Hematopoietic multipotent progenitor cell treated with erythropoietin and hydrocortisone succinate and interleukin-3 and kit ligand, for 6 days (in vitro differentiated cells): ENCODE results near the gene MFSD12.
"Not testable (repeated sequence)": the region's sequence is repeated elsewhere in the genome, so short reads cannot be mapped to it uniquely, and the experiment has no call there.

Source experiments
- DNase-seq: peaks from one replicate; pipeline ENCODE4 v3.0.0-alpha.2; 2015

MFSD12 gene

DNA sequence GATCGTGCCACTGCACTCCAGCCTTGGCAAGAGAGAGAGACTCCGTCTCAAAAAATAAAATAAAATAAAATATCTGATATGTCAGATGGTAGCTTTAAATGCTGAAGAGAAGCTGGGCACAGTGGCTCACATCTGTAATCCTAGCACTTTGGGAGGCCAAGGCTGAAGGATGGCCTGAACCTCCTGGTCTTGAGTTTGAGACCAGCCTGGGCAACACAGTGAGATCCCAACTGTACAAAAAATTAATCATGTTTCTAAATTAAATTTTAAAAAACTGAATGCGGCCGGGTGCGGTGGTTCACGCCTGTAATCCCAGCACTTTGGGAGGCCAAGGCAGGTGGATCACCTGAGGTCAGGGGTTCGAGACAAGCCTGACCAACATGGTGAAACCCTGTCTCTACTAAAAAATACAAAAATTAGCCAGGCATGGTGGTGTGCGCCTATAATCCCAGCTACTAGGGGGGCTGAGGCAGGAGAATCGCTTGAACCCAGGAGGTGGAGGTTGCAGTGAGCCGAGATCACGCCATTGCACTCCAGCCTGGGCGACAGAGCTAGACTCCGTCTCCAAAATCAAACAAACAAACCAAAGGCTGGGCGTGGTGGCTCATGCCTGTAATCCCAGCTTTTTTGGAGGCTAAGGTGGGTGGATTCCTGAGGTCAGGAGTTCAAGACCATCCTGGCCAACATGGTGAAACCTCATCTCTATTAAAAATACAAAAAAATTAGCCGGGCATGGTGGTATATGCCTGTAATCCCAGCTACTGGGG, 26.8 kb upstream of the MFSD12 start:
- DNase-seq: not testable (repeated sequence)

DNA sequence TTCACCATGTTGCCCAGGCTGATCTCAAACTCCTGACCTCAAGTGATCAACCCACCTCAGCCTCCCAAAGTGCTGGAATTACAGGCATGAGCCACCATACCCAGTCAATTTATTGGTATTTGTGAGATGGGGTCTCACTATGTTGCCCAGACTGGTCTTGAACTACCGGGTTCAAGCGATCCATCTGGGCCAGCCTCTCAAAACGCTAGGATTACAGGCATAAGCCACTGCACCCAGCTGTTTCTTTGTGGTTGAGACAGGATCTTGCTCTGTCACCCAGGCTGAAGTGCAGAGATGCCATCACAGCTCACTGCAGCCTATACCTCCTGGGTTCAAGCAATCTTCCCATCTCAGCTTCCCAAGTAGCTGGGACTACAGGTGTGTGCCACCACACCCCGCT, 24.4 kb upstream of the MFSD12 start:
- DNase-seq: not testable (repeated sequence)

DNA sequence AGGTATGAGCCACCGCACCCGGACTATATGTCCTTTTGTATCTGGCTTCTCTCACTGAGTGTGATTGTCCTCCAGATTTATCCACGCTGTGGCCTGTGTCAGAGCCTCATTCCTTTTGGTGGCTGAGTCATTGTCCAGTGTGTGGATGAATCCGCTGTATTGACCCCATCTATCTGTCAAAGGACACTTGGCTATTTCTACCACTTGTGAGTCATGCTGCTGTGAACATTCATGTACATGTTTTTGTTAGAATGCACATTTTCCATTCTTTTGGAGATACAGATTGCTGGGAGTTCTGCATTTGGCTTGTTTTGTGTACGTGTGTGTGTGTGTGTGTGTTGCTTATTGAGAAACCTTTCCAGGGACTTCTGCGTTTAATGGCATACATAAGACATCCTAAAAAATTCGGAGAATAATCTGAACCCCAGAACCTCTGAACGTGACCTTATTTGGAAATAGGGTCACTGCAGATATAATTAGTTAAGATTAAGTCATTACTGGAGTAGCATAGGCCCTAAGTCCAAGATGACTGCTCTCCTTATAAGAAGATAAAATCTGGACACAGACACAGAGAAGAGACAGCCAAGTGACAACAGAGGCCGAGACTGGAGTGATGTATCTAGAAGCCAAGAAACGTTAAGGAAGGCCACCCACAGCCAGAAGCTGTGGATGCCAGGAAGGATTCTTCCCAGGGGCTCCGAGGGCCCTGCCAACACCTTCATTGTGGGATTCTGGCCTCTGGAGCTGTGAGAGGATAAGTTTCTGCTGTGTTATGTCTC, 23.0 kb upstream of the MFSD12 start:
- DNase-seq: no peak

DNA sequence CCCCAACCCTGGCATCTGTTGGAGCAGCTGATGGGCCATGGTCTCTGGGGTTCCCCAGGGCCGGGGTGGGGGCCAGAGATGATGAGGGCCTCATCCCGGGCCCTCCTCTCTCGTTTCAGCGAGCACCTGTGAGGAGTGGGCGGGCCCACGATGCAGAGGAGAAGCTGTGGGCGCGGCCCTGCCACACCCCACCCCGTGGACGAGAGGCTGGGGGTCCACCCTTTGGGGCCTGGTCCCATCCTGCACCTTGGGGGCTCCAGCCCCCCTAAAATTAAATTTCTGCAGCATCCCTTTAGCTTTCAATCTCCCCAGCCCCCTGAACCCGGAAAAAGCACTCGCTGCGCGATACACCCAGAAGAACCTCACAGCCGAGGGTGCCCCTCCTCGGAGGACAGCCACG, 21.0 kb upstream of the MFSD12 start:
- no peak for DNase-seq

DNA sequence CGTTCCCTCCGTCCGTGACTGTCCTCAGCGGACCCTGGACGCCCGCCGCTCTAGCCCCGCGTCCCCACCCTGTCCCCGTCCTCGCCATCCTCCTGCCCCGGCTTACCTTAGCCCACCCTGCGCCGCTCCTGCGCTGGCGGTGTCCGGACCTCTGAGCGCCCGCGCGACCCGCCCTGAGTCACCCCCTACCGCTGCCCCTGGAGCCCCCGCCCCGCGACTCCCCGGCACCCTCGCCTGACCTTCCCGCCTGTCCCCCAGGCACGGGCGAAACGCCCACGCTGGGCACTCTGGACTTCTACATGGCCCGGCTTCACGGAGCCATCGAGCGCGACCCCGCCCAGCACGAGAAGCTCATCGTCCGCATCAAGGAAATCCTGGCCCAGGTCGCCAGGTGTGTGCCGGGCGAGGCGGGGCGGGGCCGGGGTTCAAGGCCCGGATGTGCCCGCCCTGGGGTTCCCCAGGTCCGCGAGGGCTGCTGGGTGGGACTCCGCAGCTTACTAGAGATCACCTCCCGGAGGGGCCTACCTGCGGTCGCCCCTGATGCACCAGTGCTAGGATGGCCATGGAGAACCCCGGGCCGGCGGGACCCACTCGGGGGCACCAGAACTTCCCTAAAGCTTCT, 20.4 kb upstream of the MFSD12 start:
- DNase-seq: no peak

DNA sequence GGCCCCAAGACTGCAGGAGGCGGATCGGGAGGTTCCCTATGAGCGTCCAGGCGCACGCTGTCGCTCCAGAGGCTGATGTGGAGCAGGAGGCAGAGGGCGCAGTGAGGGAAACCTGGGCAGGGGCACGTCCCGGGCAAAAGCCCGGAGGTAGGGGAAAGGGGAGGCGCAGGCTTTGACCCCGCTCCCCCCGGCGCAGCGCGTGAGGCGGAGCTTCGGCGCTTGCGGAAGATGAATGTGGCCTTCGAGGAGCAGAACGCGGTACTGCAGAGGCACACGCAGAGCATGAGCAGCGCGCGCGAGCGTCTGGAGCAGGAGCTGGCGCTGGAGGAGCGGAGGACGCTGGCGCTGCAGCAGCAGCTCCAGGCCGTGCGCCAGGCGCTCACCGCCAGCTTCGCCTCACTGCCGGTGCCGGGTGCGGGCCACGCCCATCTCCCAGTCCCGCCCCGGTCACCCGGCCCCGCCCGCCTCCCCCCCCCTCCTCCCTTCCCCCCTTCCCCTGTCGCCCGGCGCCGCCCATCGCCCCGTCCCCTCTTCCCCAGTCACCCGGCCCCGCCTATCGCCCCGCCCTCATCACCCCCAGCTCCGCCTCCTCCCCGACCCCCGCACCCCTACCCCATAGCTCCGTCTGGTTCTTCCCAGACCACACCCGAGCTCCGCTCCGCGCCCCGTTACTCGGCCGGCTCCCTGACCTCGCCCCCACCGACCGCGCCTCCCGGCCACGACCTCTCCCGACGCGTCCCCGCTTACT, 19.5 kb upstream of the MFSD12 start:
- DNase-seq: peak; percentile 73

DNA sequence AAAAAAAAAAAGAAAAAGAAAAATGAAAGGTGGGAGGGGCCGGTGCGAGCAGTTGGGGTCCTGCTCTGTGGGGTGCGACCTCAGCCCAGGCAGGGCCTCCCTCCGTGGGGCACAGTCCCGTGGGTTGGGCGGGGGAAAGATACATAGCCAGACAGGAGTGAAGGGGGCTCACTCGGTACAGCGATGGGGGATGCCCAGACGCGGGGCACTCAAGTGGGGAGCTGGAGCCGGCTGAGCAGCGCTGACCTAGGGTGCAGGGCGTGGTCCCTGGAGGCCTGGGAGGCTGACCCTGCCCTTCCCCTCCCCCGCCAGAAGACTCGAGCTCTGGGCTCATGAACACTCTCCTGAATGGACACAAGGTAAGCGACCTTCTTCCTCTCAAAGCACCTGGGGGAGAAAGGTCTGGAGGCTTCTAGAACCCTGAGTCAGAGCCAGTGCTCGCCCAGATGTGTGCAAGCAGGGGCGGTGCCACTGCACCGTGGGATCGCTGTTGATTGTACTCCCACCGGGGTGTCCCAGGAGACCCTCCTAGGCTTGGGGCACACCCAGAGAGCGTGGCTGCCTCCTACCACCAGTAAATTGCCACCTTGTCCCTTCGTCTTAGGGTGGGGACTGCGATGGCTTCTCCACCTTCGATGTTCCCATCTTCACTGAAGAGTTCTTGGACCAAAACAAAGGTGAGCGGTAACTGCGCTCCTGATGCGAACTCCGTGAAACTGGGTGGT, 18.7 kb upstream of the MFSD12 start:
- no peak for DNase-seq

DNA sequence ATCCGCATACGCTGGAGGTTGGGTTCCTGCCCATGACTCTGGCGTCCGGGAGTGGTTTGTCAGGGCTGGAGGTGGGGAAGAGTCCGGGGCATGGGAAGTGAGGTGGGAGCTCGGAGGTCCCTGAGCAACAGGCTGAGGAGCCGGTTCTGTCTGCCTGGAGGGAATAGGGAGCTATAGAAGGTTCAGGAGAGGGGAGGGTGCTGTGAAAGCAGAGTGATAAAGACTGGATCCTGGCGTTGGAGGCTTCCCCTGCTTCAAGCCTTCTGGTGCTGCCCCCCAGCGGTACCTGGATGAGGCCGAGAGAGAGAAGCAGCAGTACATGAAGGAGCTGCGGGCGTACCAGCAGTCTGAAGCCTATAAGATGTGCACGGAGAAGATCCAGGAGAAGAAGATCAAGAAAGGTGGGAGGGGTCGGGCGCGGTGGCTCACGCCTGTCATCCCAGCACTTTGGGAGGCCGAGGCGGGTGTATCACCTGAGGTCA, 17.9 kb upstream of the MFSD12 start:
- peak; percentile 36 for DNase-seq

DNA sequence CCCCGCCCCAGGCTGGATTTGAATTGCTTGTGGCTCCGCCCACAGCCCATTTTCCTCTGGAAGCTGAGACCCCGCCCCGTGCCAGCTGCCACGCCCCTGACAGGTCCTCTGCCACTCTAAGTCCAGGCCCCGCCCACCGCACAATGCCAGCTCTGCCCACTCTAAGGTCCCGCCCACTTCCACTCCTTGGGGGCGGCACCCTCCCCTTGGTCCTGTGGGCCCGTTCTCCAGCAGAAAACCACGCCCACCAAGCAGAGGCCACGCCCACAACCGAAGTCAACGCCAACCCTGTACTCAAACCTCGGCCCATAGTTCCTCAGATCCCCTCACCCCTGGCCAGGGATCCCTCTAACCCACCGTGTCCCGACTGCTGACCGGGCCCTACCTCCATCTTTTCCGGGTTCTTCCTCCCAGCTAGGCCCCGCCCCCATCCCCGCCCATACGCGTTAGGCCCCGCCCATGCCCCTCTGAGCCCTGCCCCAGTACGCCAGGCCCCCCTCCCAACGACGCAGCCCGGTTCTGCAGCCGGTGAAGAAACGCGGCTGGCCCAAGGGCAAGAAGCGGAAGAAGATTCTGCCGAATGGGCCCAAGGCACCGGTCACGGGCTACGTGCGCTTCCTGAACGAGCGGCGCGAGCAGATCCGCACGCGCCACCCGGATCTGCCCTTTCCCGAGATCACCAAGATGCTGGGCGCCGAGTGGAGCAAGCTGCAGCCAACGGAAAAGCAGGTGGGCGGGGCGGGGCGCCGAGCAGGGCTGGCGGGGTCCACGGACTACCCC, 16.7 kb upstream of the MFSD12 start:
- DNase-seq: peak; percentile 100

DNA sequence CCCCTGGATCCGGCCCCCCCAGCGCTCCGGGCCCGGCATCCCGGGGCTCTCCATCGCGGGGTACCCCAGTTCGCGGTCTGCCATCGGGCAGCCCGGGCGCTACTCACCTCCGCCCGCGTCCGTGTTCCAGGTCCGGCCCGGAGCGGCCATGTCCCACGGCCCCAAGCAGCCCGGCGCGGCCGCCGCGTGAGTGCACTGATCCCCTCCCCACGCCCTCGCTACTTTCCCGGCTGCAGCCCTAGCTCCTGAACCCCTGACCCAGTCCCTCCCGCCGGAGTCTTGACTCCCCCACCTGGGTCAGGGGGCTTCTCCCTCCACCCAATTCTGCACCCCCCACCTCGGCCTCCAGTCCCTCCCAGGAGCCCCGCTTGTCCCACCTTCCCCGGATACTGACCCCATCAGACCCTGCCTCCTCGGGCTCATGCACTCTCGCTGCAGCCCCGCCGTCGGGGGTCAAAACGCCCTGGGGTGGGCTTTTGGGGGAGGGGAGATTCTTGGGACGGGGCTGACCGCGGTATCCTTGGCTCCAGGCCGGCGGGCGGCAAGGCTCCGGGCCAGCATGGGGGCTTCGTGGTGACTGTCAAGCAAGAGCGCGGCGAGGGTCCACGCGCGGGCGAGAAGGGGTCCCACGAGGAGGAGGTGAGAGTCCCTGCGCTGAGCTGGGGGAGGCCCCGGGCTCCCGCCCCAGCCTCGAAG, 15.9 kb upstream of the MFSD12 start:
- peak; percentile 51 for DNase-seq

DNA sequence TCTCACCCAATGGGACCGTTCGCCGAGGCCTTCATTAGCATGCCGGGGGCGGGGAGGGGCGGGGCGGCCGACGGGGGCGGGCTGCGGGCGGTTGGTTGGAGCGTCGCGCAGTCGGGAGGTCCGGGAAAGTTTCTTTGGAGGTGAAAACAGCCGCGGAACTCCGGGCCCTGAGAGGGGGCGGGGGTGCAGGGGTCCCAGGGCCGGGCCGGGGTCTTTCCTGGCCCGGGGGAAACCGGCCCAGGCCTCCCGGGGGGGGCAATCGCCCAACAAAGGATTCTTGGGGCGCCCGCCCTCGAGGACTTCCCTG, 15.4 kb upstream of the MFSD12 start, which contains the start of gene HMG20B:
HMG20B (plus strand) TSS at position 90 of the 307 bp plus-strand sequence. CDS start 366 bp downstream, outside the sequence.
- no peak for DNase-seq

DNA sequence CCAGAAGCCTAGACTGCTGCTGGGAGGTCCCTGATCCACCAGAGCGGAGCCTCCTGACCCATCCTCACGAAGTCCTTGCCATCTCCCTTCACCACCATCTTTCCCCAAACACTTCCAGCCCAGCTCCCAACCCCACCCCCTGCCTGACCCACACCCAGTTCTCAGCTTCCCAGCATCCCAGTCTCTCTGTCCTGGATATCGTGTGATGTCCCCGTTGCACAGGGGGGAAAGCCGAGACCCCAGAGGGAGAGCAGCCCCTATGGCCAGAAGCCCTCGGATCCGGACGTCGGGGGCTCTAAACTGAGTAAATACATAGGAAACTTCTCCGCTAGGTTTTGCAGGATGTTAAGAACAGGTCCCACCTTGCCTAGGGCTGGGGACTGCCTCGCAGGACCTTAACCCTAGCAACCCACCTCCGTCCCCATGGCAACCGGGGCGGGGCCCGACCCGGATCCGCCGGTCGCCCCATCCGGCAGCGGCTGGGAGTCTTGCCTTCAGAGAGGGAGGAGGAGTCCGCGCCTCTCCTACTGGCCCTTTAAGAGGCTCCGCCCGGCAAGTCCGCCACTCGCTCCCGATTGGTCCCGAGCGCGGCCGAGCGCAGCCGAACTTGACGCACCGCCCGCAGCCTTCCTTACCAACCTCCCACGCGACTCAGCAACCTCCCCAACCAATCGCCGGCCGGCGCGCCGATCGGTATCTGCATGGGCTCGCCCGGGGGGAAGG, 14.9 kb upstream of the MFSD12 start:
- peak; percentile 99 for DNase-seq

DNA sequence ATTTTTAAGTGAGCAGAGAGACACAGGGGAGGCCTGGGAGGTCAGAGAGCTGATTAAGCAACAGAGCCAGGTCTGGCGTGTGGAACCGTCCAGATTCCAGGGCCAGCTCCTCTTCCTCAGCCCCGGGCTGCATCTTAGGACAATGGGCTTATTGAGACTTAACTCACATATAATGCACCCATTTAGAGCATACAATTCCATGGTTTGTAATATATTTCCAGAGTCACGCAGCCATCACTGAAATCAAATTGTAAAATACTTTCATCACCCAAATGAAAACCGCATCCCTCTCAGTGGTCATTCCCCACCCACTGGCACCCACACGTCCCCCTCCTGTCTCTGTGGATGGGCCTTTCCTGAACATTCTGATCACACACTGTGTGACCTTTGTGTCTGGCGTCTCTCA, 13.2 kb upstream of the MFSD12 start:
- DNase-seq: no peak

DNA sequence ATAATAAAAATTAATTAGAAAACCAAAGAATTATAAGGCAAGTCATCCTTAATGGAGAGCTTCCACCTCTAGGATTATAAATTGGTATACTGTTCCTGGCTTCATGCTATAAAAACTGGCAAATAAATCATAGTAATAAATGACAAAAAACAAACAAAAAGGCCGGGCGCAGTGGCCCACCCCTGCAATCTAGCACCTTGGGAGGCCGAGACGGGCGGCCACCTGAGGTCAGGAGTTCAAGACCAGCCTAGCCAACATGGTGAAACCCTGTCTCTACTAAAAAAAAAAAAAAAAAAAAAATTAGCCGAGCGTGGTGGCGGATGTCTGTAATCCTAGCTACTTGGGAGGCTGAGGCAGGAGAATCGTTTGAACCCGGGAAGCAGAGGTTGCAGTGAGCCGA, 12.7 kb upstream of the MFSD12 start:
- DNase-seq: not testable (repeated sequence)

DNA sequence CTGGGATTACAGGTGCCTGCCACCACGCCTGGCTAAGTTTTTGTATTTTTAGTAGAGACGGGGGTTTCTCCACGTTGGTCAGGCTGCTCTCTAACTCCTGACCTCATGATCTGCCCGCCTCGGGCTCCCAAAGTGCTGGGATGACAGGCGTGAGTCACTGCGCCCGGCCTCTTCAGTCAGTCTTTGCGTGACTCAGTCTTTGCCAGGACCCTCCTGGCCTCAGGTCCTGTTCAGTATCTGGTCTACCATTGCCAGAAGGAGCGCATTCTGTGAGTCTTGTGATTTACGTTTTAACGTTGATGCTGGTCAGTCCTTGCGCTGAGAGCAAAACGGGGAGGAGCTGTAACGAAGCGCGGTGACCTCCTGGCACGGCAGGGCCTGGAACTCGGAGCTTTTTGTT, 7.8 kb upstream of the MFSD12 start:
- no peak for DNase-seq

DNA sequence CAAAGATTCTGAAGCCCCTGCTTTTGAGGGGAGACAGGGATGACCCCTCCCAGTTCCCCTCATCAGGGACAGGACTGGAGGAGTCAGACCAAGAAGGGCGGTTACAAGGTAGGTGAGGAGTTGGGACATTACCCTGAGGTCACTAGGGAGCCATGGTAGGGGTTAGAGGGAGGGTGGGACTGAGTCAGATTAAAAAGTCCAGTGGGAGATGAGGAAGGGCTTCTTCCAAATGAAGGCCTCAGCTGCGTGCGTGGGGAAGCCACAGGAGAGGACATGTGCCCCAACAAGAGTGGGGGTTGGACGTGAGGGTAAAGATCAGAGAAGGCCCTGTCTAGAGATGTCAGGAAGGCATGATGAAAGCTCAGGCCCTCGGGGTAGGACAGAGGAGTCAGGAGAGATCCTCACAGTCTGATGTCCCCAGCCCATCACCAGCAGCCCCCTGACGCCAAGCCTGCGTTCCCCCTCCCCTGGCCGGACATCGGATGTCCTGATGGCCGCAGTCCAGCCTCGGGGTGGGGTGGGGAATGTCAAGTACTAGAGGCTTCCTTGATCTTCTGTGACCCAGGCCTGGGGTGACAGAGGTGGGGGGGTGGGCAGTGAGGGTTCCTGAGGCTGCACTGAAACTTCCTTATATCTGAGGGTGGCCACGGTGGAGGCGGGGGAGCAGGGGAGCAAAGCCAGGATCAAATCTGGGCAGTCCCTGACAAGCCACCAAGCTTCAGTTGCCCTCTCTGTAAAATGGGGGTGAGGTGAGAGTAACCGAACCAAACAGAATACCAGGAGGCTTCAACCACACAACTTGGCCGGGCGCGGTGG, 6.5 kb upstream of the MFSD12 start:
- no peak for DNase-seq

DNA sequence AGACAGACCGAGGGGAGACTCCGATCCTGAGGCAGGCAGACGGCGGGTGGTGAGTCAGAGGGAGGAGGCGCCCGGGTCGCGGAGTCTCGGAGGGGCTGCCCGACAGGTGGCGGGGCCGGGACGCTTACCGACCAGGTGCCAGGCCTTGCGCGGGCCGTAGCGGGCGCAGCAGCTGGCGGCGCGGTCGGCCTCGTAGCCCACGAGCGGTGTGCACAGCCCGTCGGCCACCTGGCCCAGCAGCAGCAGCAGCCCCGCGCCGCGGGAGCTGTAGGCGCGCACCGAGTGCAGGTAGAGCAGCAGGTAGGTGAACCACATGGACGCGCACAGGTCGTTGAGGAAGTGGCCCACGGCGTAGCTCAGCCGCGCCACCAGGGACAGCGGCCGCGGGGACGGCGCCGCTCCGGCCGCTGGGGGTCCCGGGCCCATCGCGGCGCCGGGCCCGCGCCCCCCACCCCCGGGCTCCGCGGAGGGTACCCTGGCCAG, 367 bp downstream of the MFSD12 start:
- DNase-seq: peak; percentile 46

DNA sequence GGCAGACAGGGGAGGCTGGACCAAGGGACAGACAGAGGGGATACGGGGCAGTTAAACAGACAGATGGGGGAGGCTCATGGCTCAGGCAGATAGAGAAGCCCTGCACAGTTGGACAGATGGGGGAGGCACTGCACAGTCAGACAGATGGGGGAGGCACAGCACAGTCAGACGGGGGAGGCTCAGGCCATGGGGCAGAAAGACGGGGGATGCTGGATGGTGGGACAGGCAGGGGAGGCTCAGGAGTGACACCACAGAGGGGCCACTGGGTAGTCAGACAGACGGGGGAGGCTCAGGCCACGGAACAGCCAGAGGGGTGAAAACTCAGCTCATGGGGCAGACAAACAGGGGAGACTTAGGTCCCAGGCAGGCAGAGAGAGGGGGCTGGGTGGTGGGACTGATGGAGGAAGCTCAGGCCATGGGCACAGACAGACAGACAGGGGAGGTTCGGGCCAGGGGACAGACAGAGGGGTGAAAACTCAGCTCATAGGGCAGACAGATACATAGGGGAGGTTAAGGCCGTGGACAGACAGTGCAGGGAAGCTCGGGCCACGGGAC, 886 bp downstream of the MFSD12 start:
- no peak for DNase-seq
